GM12875 (cell line): ENCODE data around the gene PLEKHG4B.

Source experiments
- H3K4me3 ChIP-seq: one replicate; pipeline ENCODE4 v1.5.1; 2011; ENCODE audit warnings: low read depth, low read length, control low read depth
- CTCF ChIP-seq: IDR thresholded peaks from 2 replicates; pipeline ENCODE4 v1.5.1; 2011; ENCODE audit warnings: low read depth, mild to moderate bottlenecking, control low read depth, inconsistent platforms, low read length, moderate library complexity, borderline replicate concordance; ENCODE audit not compliant: insufficient read depth

Gene PLEKHG4B

GRCh38 chr5:184471-184870, 92.5 kb downstream of the PLEKHG4B start:
- no peak overlapping the region for H3K4me3 ChIP-seq
- no peak for TF ChIP-seq CTCF

GRCh38 chr5:185095-186070, 93.4 kb downstream of the PLEKHG4B start:
- H3K4me3 ChIP-seq, result no peak overlapping the region
- no peak for TF ChIP-seq CTCF

- no peak overlapping the region for H3K4me3 ChIP-seq
- no peak for TF ChIP-seq CTCF
These were observed 94.4 kb downstream of the PLEKHG4B start for GRCh38 chr5:186091-187041.

GRCh38 chr5:187042-187431, 95.1 kb downstream of the PLEKHG4B start:
- no peak for TF ChIP-seq CTCF
- no peak overlapping the region for H3K4me3 ChIP-seq

- H3K4me3 ChIP-seq, result no peak overlapping the region
- TF ChIP-seq CTCF, result no peak
These were observed 95.9 kb downstream of the PLEKHG4B start for GRCh38 chr5:187617-188451.
